CD4-positive, alpha-beta memory T cell (primary cell): Measurements from ENCODE around the gene TAS2R9. TPM values are rescaled to one million over a fixed set of nuclear protein-coding genes. Genes with fewer than 3 reads are reported as not detected.
A peak's percentile ranks its signal among the peaks of the same experiment; 100 is the strongest.
"Not testable (repeated sequence)": the region's sequence is repeated elsewhere in the genome, so short reads cannot be mapped to it uniquely, and the experiment has no call there.

Experiments used
- CTCF ChIA-PET: fragments of 350-600 bp; sonication (Branson Sonifier 250); formaldehyde crosslinking; loops from one replicate; lab custom pipeline; 2021; ENCODE audit warnings: inconsistent platforms; ENCODE audit not compliant: partially characterized antibody; lab: Charles Lee
- POLR2A ChIA-PET: fragments of 350-600 bp; sonication (Branson Sonifier 250); formaldehyde crosslinking; loops from one replicate; lab custom pipeline; 2021; ENCODE audit not compliant: partially characterized antibody; lab: Charles Lee
- DNase-seq, 5 donors: peaks; one replicate each; pipeline versions ENCODE4 v3.0.0 to v3.0.0-alpha.2; 2020 to 2022; ENCODE audit warnings: mixed read lengths in 1 of 5
- H3K27ac ChIP-seq: one replicate; pipeline ENCODE4 v1.7.0; 2013; ENCODE audit warnings: low read depth, low read length
- H3K27me3 ChIP-seq: 2 replicates; pipeline ENCODE4 v1.7.0; 2013; ENCODE audit warnings: mild to moderate bottlenecking, low read length, moderate library complexity; ENCODE audit not compliant: insufficient read depth
- H3K36me3 ChIP-seq: 2 replicates; pipeline ENCODE4 v1.7.0; 2013; ENCODE audit warnings: mild to moderate bottlenecking, low read length, moderate library complexity; ENCODE audit not compliant: insufficient read depth
- H3K4me1 ChIP-seq: 2 replicates; pipeline ENCODE4 v1.7.0; 2013; ENCODE audit warnings: mild to moderate bottlenecking, low read length, moderate library complexity; ENCODE audit not compliant: insufficient read depth
- H3K4me3 ChIP-seq, 2 donors: one replicate each; pipeline ENCODE4 v1.7.0; 2013; ENCODE audit warnings: low read length in 2 of 2, mild to moderate bottlenecking in 1 of 2
- H3K9me3 ChIP-seq, 2 donors: one replicate each; pipeline ENCODE4 v1.7.0; 2013; ENCODE audit warnings: low read length in 2 of 2, control low read depth in 1 of 2; ENCODE audit not compliant: control insufficient read depth in 1 of 2
- H3K27ac Mint-ChIP-seq, 7 donors: one replicate each; pipeline ENCODE4 v1.8.0; 2020 to 2021; ENCODE audit warnings: mixed read lengths in 7 of 7, mild to moderate bottlenecking in 6 of 7, inconsistent platforms in 3 of 7, moderate library complexity in 3 of 7
- H3K27me3 Mint-ChIP-seq, 2 donors: one replicate each; pipeline ENCODE4 v1.8.0; 2020 to 2021; ENCODE audit warnings: mixed read lengths in 2 of 2
- H3K36me3 Mint-ChIP-seq, 2 donors: one replicate each; pipeline ENCODE4 v1.8.0; 2020 to 2021; ENCODE audit warnings: mixed read lengths in 2 of 2, inconsistent platforms in 1 of 2, mild to moderate bottlenecking in 1 of 2
- H3K4me1 Mint-ChIP-seq, 4 donors: one replicate each; pipeline ENCODE4 v1.8.0; 2020 to 2021; ENCODE audit warnings: mixed read lengths in 4 of 4, mild to moderate bottlenecking in 1 of 4
- H3K4me3 Mint-ChIP-seq, 8 donors: one replicate each; pipeline ENCODE4 v1.8.0; 2020 to 2021; ENCODE audit warnings: mixed read lengths in 8 of 8, mild to moderate bottlenecking in 7 of 8, moderate library complexity in 6 of 8, inconsistent platforms in 3 of 8
- H3K9me3 Mint-ChIP-seq, 8 donors: one replicate each; pipeline ENCODE4 v1.8.0; 2020 to 2021; ENCODE audit warnings: mixed read lengths in 8 of 8, mild to moderate bottlenecking in 5 of 8, inconsistent platforms in 3 of 8, moderate library complexity in 1 of 8
- intact Hi-C: fragments of 100-400 bp; cut with micrococcal nuclease; formaldehyde crosslinking; loops from one replicate; pipeline ENCODE4 v1.15.1; 2023
- polyA plus RNA-seq, 2 donors: library from polyadenylated mRNA; unstranded; fragments of 300-500 nt; fragmentation: Illumina TruSeq; gene quantifications; one replicate each; pipeline ENCODE4 v1.2.3, GENCODE V29; 2021
- total RNA-seq, 2 experiments: library from RNA; stranded (reverse); gene quantifications; one replicate each; pipeline ENCODE4 v1.2.3, GENCODE V29; 2021

Gene TAS2R9
- total and polyA plus RNA-seq, 4 experiments from 2014 or later: not detected

DNA sequence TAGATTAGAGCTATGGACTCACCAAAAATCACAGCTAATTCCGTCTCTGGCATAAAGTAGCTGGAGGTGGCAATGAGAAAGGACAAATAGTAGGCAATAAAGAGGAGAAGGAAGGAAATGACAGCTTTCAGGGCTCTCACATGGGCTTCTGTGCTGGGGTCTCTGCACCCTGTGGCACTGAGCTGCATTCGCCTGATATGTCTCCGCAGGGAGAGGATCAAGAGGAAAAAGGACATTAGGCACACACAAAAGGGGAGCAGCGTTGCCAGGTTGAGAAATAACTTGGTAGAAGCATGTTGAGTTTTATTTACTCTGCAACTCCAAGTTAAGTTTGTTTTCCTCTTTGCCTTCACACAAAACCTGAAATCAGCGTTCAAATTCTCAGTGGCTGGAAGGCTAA is 8.2 kb downstream of the TAS2R9 start:
- no peak overlapping the region for H3K4me3 ChIP-seq
- H3K27me3 Mint-ChIP-seq: peaks cover 24 to 26% of the 10 kb centered on the region in 2 donors
- intact Hi-C loops: no loop called here
- no peaks in the 10 kb centered on the region for H3K27me3 ChIP-seq
- no peak overlapping the region for H3K27ac Mint-ChIP-seq
- no peaks in the 10 kb centered on the region for H3K9me3 ChIP-seq
- H3K4me3 Mint-ChIP-seq: no peak overlapping the region
- ChIA-PET CTCF (no interaction called here), POLR2A (no interaction called here)
- H3K9me3 Mint-ChIP-seq: peaks cover 0 to 2% (median 0%) of the 10 kb centered on the region in 8 donors
- no peaks in the 10 kb centered on the region for H3K4me1 Mint-ChIP-seq
- H3K4me1 ChIP-seq: no peaks in the 10 kb centered on the region
- no peaks in the 10 kb centered on the region for H3K36me3 Mint-ChIP-seq
- no peaks in the 10 kb centered on the region for H3K36me3 ChIP-seq
- H3K27ac ChIP-seq: no peak overlapping the region
- no peak for DNase-seq

DNA sequence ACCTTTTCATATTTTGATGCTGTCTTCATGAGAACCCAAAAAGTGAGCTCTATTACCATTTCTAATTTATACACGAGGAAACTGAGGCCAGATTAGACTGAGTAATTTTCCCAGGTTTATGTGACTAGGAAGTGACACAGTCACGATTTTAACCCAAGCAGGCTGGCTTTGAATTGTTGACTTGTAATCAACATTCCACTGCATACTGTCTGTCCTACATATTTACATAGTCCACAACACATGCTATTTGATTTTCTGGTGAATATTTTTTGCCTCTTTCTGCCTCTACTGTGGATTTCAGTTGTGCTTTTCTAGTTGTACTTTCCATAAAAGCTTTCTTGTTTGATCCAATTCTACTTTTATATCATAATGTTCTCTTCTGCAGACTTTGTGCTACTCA is 15.7 kb downstream of the TAS2R9 start:
- H3K4me1 Mint-ChIP-seq: no peaks in the 10 kb centered on the region
- CTCF ChIA-PET: no interaction called here
- intact Hi-C loops: no loop called here

DNA sequence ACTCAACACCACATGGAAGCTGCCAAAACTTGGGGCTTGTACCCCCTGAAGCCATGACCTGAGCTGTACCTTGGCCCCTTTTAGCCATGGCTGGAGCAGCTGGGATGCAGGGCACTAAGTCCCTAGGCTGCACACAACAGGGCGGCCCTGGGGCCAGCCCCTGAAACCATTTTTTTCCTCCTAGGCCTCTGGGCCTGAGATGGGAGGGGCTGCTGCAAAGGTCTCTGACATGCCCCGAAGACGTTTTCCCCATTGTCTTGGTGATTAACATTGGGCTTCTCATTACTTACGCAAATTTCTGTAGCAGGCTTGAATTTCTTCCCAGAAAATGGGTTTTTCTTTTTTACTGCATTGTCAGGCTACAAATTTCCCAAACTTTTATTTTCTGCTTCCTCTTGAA is 18.2 kb downstream of the TAS2R9 start:
- POLR2A ChIA-PET, H3K36me3 Mint-ChIP-seq, intact Hi-C loops, H3K4me3 Mint-ChIP-seq, H3K27ac ChIP-seq, H3K27me3 Mint-ChIP-seq, H3K9me3 Mint-ChIP-seq, H3K4me1 Mint-ChIP-seq, H3K27me3 ChIP-seq, H3K4me1 ChIP-seq, DNase-seq, CTCF ChIA-PET, H3K27ac Mint-ChIP-seq, H3K4me3 ChIP-seq, H3K36me3 ChIP-seq, H3K9me3 ChIP-seq: not testable (repeated sequence)

More for the DNA sequence above, 15.7 kb downstream of the TAS2R9 start:
- Histone ChIP-seq H3K9me3 (no peaks in the 10 kb centered on the region), H3K27ac (no peak overlapping the region), H3K36me3 (no peaks in the 10 kb centered on the region), H3K4me3 (no peak overlapping the region), H3K27me3 (no peaks in the 10 kb centered on the region), H3K4me1 (no peaks in the 10 kb centered on the region)
- no peaks in the 10 kb centered on the region for H3K36me3 Mint-ChIP-seq
- H3K27me3 Mint-ChIP-seq: peaks cover 8% of the 10 kb centered on the region in 2 donors
- peaks cover 0 to 2% (median under 1%) of the 10 kb centered on the region in 8 donors for H3K9me3 Mint-ChIP-seq
- no peak overlapping the region for H3K27ac Mint-ChIP-seq
- no peak overlapping the region for H3K4me3 Mint-ChIP-seq
- POLR2A ChIA-PET: no interaction called here
- no peak for DNase-seq

DNA sequence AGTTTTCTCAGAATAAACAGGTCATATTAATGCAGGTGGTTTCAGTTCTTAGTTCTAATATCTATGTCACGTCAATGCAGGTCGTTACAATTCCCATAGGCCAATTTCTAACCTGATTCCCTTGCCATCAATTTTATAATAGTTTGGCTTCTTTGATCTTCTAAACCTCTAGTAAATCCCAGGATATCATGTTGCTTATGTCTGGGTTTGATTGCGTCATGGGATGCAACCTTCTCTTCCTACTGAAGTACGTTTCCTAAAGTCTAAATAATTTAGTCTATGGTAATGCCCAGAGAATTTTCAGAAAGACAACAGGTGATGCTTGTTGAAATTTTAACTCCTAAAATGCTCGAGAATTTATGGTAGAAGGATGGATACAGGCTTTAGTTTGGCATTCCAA is 26.7 kb downstream of the TAS2R9 start:
- Mint-ChIP-seq H3K4me3 (no peak overlapping the region), H3K27me3 (peaks cover 5% of the 10 kb centered on the region in 2 donors), H3K36me3 (no peaks in the 10 kb centered on the region), H3K4me1 (no peaks in the 10 kb centered on the region), H3K27ac (no peak overlapping the region), H3K9me3 (no peaks in the 10 kb centered on the region)
- H3K9me3 ChIP-seq: no peaks in the 10 kb centered on the region
- H3K27me3 ChIP-seq: no peaks in the 10 kb centered on the region
- H3K4me1 ChIP-seq: no peaks in the 10 kb centered on the region
- H3K4me3 ChIP-seq: no peak overlapping the region
- ChIA-PET CTCF (no interaction called here), POLR2A (no interaction called here)
- intact Hi-C loops: no loop called here
- DNase-seq: no peak
- no peak overlapping the region for H3K27ac ChIP-seq
- no peaks in the 10 kb centered on the region for H3K36me3 ChIP-seq

DNA sequence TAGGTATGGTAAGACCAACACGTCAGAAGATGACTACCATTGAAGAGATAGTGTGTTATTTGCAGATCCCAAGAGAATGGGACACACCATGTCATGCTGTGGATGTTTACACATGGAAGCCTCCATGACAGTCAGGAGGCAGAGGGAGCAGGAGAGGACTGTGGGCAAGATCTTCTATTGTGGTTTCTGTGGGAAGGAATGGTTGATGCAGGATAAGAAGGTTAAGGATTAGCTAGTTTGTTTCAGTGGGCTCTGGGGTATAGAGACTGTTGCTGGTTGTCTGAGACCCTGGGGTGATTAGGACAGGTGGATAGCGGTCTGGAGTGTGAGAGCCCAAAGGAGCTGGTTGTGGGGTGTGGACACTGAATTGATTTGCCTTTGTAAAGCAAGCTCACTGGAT is 30.9 kb downstream of the TAS2R9 start:
- Mint-ChIP-seq H3K9me3 (no peaks in the 10 kb centered on the region), H3K4me1 (no peaks in the 10 kb centered on the region), H3K27me3 (peaks cover 7 to 8% of the 10 kb centered on the region in 2 donors), H3K27ac (no peak overlapping the region), H3K4me3 (no peak overlapping the region), H3K36me3 (no peaks in the 10 kb centered on the region)
- intact Hi-C loops: no loop called here
- CTCF ChIA-PET: interaction anchor here (0.6 to 2.4 kb wide), 2 partner anchors 8 to 704 kb away, joined by 4 to 9 read pairs; no protein-coding TSS in a partner anchor
- no peak overlapping the region for H3K27ac ChIP-seq
- H3K36me3 ChIP-seq: no peaks in the 10 kb centered on the region
- H3K27me3 ChIP-seq: no peaks in the 10 kb centered on the region
- DNase-seq: no peak
- POLR2A ChIA-PET: no interaction called here
- no peaks in the 10 kb centered on the region for H3K4me1 ChIP-seq
- H3K4me3 ChIP-seq: no peak overlapping the region
- H3K9me3 ChIP-seq: no peaks in the 10 kb centered on the region

DNA sequence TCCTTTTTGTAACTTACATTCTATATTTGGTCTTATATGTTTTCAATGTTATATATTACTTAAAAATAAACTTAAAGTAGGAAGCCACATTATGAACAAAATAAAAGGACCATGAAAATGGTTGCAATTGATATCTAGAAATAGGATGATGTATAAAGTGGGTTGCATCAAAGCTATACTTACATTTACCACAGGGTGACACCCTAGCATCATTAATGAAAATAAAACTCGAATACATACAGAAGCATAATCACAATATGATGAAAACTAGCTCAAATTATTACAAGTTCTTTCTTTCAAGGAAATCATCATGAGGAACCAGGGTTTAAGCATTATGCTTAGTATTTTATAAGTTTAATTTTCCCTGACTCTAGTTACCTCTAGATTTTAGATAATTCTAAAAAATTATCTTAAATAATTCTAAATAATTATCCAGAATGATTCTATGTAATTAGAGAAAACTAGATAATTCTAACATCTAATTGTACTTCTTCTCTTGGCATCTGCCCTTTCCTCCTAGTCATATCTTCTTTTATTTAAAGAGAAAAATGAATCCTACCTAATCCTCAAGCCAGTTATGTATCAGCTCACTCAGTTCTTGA is 38.7 kb downstream of the TAS2R9 start:
- POLR2A ChIA-PET: no interaction called here
- Mint-ChIP-seq H3K27me3 (peaks cover 24 to 27% of the 10 kb centered on the region in 2 donors), H3K9me3 (no peaks in the 10 kb centered on the region), H3K4me3 (no peak overlapping the region), H3K27ac (no peak overlapping the region), H3K4me1 (no peaks in the 10 kb centered on the region), H3K36me3 (no peaks in the 10 kb centered on the region)
- intact Hi-C loops: loop anchor here (5.0 kb wide), 1 partner anchor 1556 kb away; no protein-coding TSS in a partner anchor
- Histone ChIP-seq H3K27me3 (peaks cover 3% of the 10 kb centered on the region), H3K9me3 (no peaks in the 10 kb centered on the region), H3K27ac (no peak overlapping the region), H3K4me3 (no peak overlapping the region), H3K36me3 (no peaks in the 10 kb centered on the region), H3K4me1 (no peaks in the 10 kb centered on the region)
- peak in 4 of 5 donors; percentile 45 to 57 (median 50) for DNase-seq
- CTCF ChIA-PET: interaction anchor here (1.0 to 9.0 kb wide), 9 partner anchors 9 to 1586 kb away, joined by 3 to 113 read pairs (median 9); partner anchors contain the start of genes BORCS5 and SMIM10L1

DNA sequence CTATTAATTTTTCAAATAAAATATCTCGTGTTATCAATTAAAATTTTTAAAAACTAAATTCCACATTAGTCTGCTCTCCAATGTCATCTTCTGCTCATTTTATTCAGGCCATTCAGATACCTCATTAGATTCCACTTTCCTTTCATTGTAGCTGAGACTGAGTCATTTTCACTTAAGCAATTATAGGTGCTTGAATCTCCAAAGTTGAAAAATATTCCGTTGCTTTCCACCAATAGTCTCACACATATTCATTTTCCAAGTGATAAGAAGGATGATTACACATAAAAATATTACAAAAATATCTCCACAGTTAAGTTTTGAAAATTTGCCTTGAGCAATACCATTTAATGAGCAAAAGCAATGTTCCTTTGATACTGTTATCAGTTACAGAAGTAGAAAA is 50.3 kb downstream of the TAS2R9 start:
- CTCF ChIA-PET: interaction anchor here (1.0 to 1.1 kb wide), 2 partner anchors 9 to 15 kb away, joined by 3 to 4 read pairs; no protein-coding TSS in a partner anchor
- Histone ChIP-seq H3K4me1 (no peaks in the 10 kb centered on the region), H3K9me3 (peaks cover 0 to 8% of the 10 kb centered on the region in 2 donors), H3K27ac (no peak overlapping the region), H3K27me3 (peaks cover 4% of the 10 kb centered on the region), H3K36me3 (no peaks in the 10 kb centered on the region), H3K4me3 (no peak overlapping the region)
- H3K36me3 Mint-ChIP-seq: peaks cover 0 to 7% of the 10 kb centered on the region in 2 donors
- H3K27ac Mint-ChIP-seq: no peak overlapping the region
- H3K27me3 Mint-ChIP-seq: peaks cover 11 to 24% of the 10 kb centered on the region in 2 donors
- peaks cover 0 to 22% (median 18%) of the 10 kb centered on the region in 8 donors for H3K9me3 Mint-ChIP-seq
- H3K4me1 Mint-ChIP-seq: no peaks in the 10 kb centered on the region
- POLR2A ChIA-PET: interaction anchor here (0.6 kb wide), 1 partner anchor 346 kb away, joined by 3 read pairs; no protein-coding TSS in a partner anchor
- intact Hi-C loops: no loop called here
- H3K4me3 Mint-ChIP-seq: no peak overlapping the region
- no peak for DNase-seq
